C4-2B (cell line): Measurements from ENCODE around the gene TMEM131L.

Experiments
- ZFX ChIP-seq: fragments of 450-650 bp; IDR thresholded peaks from 2 replicates; pipeline ENCODE4 v1.6.1; 2017
- TF ChIP-seq, protein P1 (sequence below): fragments of 450-650 bp; conservative IDR thresholded peaks from 2 replicates; pipeline ENCODE4 v1.5.1; 2017; ENCODE audit warnings: mild to moderate bottlenecking

DNA sequence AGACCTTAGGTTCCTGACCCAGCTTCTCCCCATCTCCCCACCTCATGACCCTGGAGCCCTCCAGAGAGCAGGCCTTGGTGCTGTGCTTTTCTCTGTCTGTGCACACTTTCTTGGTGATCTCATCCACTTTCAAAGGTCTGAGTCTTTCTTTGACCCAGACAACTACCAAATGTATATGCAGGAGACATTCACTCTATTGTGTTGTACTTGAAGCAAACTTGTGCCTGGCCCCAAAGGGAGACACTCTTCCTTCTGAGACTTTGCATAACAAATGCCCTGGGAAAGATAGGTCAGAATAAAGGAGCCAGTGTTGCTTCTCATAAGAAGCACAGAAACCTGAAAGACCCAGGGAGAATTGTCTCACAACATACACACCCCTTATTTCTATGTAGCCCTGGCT is 163.6 kb downstream of the TMEM131L start:
- TF ChIP-seq, protein P1, sequence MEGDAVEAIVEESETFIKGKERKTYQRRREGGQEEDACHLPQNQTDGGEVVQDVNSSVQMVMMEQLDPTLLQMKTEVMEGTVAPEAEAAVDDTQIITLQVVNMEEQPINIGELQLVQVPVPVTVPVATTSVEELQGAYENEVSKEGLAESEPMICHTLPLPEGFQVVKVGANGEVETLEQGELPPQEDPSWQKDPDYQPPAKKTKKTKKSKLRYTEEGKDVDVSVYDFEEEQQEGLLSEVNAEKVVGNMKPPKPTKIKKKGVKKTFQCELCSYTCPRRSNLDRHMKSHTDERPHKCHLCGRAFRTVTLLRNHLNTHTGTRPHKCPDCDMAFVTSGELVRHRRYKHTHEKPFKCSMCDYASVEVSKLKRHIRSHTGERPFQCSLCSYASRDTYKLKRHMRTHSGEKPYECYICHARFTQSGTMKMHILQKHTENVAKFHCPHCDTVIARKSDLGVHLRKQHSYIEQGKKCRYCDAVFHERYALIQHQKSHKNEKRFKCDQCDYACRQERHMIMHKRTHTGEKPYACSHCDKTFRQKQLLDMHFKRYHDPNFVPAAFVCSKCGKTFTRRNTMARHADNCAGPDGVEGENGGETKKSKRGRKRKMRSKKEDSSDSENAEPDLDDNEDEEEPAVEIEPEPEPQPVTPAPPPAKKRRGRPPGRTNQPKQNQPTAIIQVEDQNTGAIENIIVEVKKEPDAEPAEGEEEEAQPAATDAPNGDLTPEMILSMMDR = no peak
- TF ChIP-seq ZFX = no peak
